Measurements from ENCODE around the gene TSSK2.
"Not testable (repeated sequence)": the region's sequence is repeated elsewhere in the genome, so short reads cannot be mapped to it uniquely, and the experiment has no call there.

The TSSK2 gene

GRCh38 chr22:19146215-19146968 is 15.3 kb downstream of the TSSK2 start:
- no peak for DNase-seq

GRCh38 chr22:19147195-19147780 is 16.2 kb downstream of the TSSK2 start:
- DNase-seq = no peak

- DNase-seq = no peak
Observed at GRCh38 chr22:19148417-19149046, 17.4 kb downstream of the TSSK2 start.

- DNase-seq = no peak
Observed at GRCh38 chr22:19149047-19149883, 18.2 kb downstream of the TSSK2 start.

- DNase-seq = no peak
Observed at GRCh38 chr22:19149991-19150390, 18.9 kb downstream of the TSSK2 start, which contains the start of gene GSC2. GSC2 (minus strand) TSS chr22:19150292; CDS start chr22:19150283, 9 bp downstream.

- no peak for DNase-seq
Observed at GRCh38 chr22:19150482-19151328, 19.6 kb downstream of the TSSK2 start.

- DNase-seq = no peak
Observed at GRCh38 chr22:19151329-19152191, 20.5 kb downstream of the TSSK2 start.

GRCh38 chr22:19152942-19153883 is 22.1 kb downstream of the TSSK2 start:
- no peak for DNase-seq

- DNase-seq = not testable (repeated sequence)
Observed at GRCh38 chr22:19156109-19156508, 25.0 kb downstream of the TSSK2 start.

- DNase-seq = not testable (repeated sequence)
Observed at GRCh38 chr22:19158649-19159048, 27.5 kb downstream of the TSSK2 start.

- DNase-seq = no peak
Observed at GRCh38 chr22:19164425-19164824, 33.3 kb downstream of the TSSK2 start.

- DNase-seq = no peak
Observed at GRCh38 chr22:19166421-19166820, 35.3 kb downstream of the TSSK2 start.

- DNase-seq = no peak
Observed at GRCh38 chr22:19167106-19167869, 36.2 kb downstream of the TSSK2 start.

GRCh38 chr22:19168088-19168890 is 37.2 kb downstream of the TSSK2 start:
- no peak for DNase-seq

GRCh38 chr22:19169002-19169946 is 38.2 kb downstream of the TSSK2 start:
- DNase-seq = no peak

GRCh38 chr22:19169947-19170318 is 38.8 kb downstream of the TSSK2 start:
- DNase-seq = no peak
